ENCODE measurements around the gene VGLL3.

The VGLL3 gene

DNA sequence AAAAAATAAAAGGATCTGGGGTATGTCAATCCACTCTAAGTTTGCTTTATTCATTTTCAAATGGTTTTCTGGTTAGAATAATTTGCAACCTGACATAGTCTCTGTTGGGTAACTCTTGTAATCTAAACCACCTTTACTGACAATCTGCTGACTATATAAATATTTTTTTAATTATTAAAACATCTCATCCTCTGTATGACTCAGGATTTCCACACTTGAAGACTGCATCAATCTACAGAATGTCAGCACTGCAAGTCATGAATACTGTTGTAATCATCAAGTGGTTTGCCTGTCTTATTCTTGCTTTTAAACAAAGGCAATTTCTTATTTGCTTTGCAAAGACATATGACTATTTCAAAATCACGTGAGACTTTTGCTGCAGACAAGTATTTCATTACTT, 42.1 kb downstream of the VGLL3 start:
- DNase-seq, result no peak

DNA sequence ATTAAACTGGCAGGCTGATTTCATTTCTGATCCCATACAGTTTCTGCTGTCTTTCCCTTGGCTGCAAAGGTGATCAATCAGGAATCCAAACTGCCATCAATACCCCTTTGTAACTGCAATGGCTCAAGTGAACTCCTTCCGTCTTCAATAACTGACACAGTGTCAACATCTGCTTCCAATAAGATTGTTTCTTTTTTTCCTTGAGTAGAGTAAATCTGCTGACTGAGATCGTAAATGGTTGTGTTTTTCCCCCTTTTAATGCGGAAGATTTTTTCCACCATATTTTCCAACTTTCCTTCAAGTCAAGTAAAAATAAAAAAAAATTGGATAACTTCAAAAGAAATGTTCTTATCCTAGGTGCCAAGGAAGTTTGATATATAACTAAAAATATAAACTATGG, 48.7 kb downstream of the VGLL3 start:
- no peak for DNase-seq

DNA sequence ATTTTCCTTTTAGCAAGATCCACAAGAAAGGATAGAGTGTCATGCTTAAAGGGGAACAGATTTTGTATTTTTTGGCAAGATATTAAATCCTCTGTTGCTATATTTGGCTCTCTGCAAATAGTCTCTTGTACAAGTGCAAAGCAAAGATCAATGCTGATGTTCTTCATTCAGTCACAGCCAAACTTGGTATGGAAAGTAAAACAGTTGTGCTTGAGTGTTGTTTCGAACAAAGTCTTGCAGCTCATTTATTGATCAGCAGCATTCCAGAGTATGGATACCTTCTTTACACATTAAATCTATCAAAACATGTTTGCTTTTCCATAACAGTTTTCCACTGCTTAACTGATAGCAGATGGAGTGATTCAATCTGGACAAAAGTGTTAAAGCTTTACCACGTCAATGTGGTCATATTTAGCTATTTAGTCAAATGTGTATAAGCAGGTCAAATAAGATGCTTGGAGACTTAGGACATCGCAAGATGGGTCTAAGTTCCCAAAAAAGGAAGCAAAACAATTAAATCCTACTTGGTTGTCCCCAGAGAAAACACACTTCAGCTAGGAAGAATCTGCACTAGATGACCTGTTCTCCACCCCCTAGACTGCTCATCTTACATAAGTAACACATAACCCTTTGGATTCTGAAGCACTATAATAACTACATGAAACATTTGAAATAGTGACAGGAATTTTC, 52.4 kb downstream of the VGLL3 start:
- DNase-seq, result no peak

DNA sequence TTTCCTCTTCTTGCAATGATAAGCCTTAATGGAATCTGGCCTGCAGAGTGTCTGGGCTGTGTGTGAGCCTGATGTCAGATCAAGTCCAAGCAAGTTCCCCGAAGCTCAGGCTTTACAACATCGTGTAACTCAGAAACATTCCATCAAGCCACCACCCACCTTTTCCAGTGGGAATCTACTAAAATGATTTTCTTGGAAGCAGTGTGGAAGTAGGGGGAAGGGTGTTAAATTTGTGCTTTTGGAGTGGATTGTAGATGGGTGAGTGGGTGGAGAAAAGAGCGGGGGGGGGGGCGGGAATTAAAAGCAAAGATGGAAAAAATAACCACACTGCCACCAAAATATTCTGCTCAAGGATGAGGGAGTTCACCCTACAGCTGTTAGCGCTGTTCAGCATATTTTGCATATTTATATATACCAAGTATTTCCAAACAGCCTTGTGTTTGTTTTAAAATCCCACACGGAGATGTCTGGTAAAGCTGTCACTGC, 53.6 kb downstream of the VGLL3 start:
- DNase-seq, result no peak

DNA sequence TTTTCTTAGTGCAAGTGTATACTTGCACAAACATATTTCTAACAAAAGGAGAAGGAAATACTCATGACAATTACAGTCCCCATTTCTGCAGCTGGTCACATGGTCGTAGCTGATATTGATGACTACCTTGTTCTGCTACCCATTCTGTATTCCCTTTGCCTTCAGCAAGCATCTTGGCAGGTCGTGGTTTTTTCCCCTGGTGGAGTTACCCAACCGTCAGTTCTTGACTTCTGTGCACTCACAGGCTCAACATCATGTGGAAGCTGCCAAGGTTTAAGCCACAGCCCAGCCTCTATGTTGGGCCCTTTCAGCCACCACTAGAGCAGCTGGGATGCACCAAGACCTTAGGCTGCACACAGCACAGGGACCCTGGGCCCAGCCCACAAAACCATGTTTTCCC, 56.1 kb downstream of the VGLL3 start:
- no peak for DNase-seq

DNA sequence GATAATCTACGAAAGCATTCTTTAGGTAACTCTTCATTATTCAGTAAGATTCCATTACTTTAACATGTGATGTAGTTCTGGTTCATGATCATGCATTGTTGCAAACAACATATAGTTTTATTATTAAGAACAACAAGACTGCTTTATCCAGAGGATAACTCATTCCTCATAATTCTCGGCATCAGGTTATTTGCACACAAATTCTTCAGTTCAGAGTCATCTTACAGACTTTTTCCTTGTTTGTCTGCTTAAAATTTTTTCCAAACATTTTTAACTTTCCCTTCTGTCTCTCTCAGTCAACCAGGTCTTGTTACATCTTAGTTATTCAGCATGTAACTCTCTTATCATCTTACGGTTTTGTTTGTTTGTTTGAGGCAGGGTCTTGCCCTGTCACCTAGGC, 60.1 kb downstream of the VGLL3 start:
- no peak for DNase-seq

DNA sequence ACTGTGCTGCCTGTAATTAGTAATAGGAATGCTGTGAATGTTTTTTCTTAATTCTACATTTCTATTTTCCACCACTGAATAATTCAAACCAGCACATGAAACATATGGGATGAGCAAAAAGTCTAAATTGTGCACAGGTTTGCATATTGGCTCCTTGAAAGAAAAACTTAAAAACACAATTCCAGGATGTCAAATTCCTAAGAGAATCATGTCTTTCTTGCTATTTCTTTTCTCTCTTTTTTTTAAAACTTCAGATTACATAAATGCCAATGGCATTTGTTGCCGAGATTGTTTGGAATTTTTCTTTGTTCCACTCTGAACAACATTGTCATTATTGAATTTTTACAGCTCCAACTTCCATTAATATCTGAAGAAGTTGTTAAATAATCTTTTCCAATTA, 60.8 kb downstream of the VGLL3 start:
- DNase-seq, result no peak

DNA sequence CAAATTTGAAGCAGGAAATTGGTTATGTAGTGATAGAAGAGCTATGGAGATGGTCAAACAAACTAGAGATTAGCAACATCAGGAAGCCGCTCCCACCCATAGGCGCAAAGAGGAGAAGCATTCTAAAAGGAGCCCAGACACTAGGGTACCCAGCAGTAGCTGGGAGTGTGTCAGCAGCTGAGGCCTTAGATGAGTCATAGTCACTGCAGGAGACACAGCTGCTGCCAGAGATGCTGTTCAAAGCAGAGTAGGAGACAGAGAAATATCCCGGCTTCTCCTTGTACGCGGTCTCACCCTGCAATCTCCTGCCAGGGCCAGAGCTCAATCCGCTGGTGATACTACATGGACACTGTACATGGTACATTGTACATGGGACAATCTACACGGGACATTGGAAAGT, 61.9 kb downstream of the VGLL3 start:
- no peak for DNase-seq

DNA sequence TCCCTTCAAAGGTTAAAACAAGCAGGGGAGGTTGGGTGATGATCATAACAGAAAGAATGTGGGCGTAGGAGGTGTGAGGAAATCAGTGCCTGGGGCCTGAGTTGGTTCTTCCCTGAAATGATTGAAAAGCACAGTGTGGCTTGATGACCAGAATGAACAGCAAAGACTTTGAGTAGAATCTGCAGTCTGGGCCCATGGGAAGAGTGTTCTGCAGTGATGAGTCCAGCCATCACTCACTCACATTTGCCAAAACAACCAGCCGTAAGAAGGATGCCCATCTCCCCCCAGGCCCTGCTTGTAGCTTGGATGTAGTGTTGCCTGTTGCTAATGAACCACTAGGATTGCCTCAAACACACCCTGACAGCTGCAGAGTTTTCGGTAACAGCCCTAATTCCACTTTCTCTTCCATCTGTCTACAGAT, 67.9 kb downstream of the VGLL3 start:
- DNase-seq, result no peak

DNA sequence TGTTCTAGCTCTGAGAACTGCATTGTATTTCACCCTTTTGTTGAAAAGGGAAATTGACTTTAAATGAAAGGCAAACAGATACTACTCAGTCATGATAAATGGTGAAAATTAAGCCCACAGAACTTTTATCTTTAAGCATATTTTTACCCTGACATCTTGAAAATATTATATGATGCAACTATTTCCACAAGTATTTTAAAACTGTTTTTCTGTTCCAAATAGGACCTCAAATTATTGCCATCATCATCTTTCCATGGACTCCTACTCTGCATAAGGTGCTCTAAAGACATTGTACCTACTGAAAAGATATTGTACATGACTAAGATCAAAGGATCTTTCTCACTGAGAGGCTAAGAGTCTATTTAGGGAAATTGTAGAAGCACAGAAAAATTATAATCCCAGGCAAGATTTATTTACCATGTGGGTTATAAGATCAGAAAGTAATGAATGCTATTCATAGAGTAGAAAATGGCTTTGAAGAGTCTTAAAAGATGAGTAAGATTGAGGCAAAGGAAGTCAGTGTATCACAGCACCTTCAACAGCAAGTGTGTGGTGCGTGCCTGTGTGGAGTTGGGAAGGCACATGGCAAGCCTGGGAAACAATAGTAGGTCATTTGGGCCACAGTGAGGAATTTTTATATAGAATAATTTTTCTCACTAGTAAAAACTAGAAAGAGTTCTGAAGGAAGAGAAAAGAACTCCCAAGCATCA, 68.8 kb downstream of the VGLL3 start:
- no peak for DNase-seq

DNA sequence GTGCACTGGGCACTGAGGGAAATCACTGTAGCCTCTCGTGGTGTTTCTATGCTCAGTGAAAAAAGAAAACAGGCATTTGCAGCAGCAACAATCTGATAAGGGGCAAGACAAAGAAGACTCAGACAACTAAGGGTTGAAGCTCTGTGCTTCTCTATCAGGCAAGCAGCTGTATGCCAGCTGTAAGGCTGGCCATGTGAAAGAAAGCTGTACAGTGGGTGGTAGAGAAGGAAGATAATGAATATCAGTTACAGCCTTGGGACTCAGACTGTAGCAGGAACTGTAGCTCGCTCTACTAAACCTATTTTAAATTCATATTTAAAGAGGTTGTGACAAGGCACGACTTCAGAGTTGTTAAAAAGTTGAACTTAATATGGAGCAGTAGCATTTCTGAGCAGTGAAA, 76.3 kb downstream of the VGLL3 start:
- DNase-seq, result no peak

DNA sequence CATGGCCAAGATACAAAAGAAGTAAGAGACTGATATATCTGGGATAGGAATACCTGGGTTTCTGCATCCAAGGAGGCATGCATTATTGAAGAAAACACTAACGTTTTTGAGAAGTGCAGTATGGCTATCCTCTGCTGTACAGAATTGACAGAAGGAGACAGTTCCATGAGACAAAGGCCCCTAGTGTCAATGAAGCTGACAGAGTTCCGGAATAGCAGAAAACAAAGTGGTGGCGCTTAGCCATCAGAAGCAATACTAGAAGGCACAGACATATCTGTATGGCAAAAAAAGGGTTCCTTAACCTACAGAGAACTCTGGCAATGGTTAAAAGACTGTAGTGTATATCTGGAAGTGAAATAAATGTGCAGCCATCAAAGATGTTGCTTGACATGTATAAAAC, 77.8 kb downstream of the VGLL3 start:
- DNase-seq, result no peak

DNA sequence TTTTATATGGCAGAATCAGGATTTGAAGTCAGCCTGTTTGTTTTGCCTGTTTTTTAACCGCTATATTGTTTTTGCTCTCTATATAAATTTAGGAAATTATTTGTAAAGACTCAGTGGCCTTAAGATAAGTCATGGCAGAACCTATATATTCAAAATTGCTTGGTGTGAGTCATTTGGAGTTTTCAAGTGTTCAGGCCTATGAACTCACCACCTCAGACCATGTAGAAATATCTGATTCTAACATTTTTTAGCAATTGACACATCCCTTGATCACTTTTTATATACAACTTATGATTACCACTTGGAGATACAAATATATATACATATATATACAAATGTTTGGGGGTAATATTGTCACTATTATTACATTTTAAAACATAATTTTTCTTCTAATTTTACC, 95.7 kb downstream of the VGLL3 start:
- no peak for DNase-seq

DNA sequence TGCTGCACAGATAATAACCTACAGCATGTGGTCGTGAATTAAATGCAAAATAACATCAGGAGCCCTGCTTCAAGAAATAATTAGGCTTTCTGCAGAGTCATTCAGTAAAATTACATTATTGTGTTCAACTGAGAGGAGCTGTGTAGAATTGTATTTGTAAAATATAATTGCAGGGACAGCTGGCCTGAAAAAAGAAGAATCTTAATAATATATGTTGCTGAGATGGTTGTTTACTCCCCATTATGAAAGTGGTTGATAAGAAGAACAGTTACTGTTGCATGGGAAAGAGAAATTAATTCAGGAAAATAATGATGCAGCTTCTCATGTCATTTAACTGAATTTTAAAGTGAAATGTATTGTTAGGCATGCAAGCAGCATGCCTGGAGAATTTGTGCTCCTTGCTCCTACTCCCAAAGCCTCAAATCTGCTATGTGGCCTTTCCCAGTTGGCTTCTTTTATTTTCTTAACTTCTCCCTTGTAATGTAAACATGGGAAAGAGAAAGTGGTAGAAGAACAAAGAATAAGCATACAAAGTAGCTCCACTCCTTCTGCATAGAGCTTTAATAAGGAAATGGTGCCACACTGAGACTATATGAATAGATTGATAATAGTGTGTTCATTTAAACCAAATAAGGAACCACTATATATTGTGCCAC, 100.1 kb downstream of the VGLL3 start:
- DNase-seq, result no peak
